HepG2 (cell line): Measurements from ENCODE around the gene CCDC142. TPM values are rescaled to one million over a fixed set of nuclear protein-coding genes. Genes with fewer than 3 reads are reported as not detected.

Experiments
- ADNP ChIP-seq: sonication (generic); formaldehyde crosslinking; IDR thresholded peaks from 2 replicates; pipeline ENCODE4 v1.4.0; 2020; ENCODE audit warnings: missing genetic modification reagents
- ARNTL ChIP-seq: sonication (generic); formaldehyde crosslinking; IDR thresholded peaks from 2 replicates; pipeline ENCODE4 v1.4.0; 2020; ENCODE audit warnings: mild to moderate bottlenecking, missing genetic modification reagents
- EZH2 ChIP-seq: conservative IDR thresholded peaks from 2 replicates; pipeline ENCODE4 v1.6.1; 2012; ENCODE audit warnings: mild to moderate bottlenecking, low read depth, low read length, moderate library complexity
- FOXK2 ChIP-seq: fragments of 450-650 bp; IDR thresholded peaks from 2 replicates; pipeline ENCODE4 v1.6.1; 2016
- GPBP1L1 ChIP-seq: sonication (generic); formaldehyde crosslinking; IDR thresholded peaks from 2 replicates; pipeline ENCODE4 v1.5.0; 2020; ENCODE audit warnings: mild to moderate bottlenecking, missing genetic modification reagents
- HMG20A ChIP-seq: IDR thresholded peaks from 2 replicates; pipeline ENCODE4 v1.6.1; 2016; ENCODE audit warnings: borderline replicate concordance
- LCORL ChIP-seq, 2 experiments: fragments of 450-650 bp in 1 of 2; sonication (generic) in 1 of 2; formaldehyde crosslinking in 1 of 2; IDR thresholded peaks; 2 replicates each; pipeline versions ENCODE4 v1.5.0 to v1.6.1; 2017 to 2020; ENCODE audit warnings: antibody characterized with exemption in 1 of 2, missing genetic modification reagents in 1 of 2
- MAZ ChIP-seq, 2 experiments: sonication (generic) in 1 of 2; formaldehyde crosslinking in 1 of 2; IDR thresholded peaks; 2 replicates each; pipeline versions ENCODE4 v1.5.0 to v1.6.1; 2012 to 2020; ENCODE audit warnings: low read depth in 2 of 2, mild to moderate bottlenecking in 2 of 2, borderline replicate concordance in 1 of 2, improper control_type of control experiment in 1 of 2, low read length in 1 of 2, missing genetic modification reagents in 1 of 2, moderate library complexity in 1 of 2
- MEF2D ChIP-seq: sonication (generic); formaldehyde crosslinking; IDR thresholded peaks from 2 replicates; pipeline ENCODE4 v1.5.1; 2020; ENCODE audit warnings: mild to moderate bottlenecking, missing genetic modification reagents
- NFRKB ChIP-seq: fragments of 450-650 bp; IDR thresholded peaks from 2 replicates; pipeline ENCODE4 v1.6.1; 2017
- PAX8 ChIP-seq: sonication (generic); formaldehyde crosslinking; IDR thresholded peaks from 2 replicates; pipeline ENCODE4 v1.8.0; 2022; ENCODE audit warnings: mild to moderate bottlenecking, missing genetic modification reagents, borderline replicate concordance
- PTBP1 ChIP-seq: fragments of 200-400 bp; formaldehyde crosslinking; IDR thresholded peaks from 2 replicates; pipeline ENCODE4 v1.6.1; 2018; ENCODE audit warnings: low read length, low read depth; ENCODE audit not compliant: poor library complexity, severe bottlenecking
- RFXAP ChIP-seq: sonication (generic); formaldehyde crosslinking; IDR thresholded peaks from 2 replicates; pipeline ENCODE4 v1.4.0; 2020; ENCODE audit warnings: missing genetic modification reagents, borderline replicate concordance
- SIN3A ChIP-seq: IDR thresholded peaks from 2 replicates; pipeline ENCODE4 v1.6.1; 2011; ENCODE audit warnings: low read depth, mild to moderate bottlenecking, control low read depth, low read length, borderline replicate concordance
- SMAD9 ChIP-seq: sonication (generic); formaldehyde crosslinking; IDR thresholded peaks from 2 replicates; pipeline ENCODE4 v1.5.1; 2020; ENCODE audit warnings: mild to moderate bottlenecking, missing genetic modification reagents
- TEAD3 ChIP-seq: optimal IDR thresholded peaks from 2 replicates; pipeline ENCODE3; 2016; ENCODE audit warnings: borderline replicate concordance
- ZNF160 ChIP-seq: sonication (generic); formaldehyde crosslinking; IDR thresholded peaks from 2 replicates; pipeline ENCODE4 v1.8.0; 2022; ENCODE audit warnings: mild to moderate bottlenecking, inconsistent platforms, missing genetic modification reagents
- ZNF274 ChIP-seq: sonication (generic); formaldehyde crosslinking; IDR thresholded peaks from 2 replicates; pipeline ENCODE4 v1.5.1; 2020; ENCODE audit warnings: mild to moderate bottlenecking, missing genetic modification reagents
- ZNF468 ChIP-seq: sonication (generic); formaldehyde crosslinking; IDR thresholded peaks from 2 replicates; pipeline ENCODE4 v1.8.0; 2022; ENCODE audit warnings: mild to moderate bottlenecking, moderate library complexity, missing genetic modification reagents
- ZNF567 ChIP-seq: sonication (generic); formaldehyde crosslinking; IDR thresholded peaks from 2 replicates; pipeline ENCODE4 v1.8.1; 2023; ENCODE audit warnings: mild to moderate bottlenecking, missing genetic modification reagents, borderline replicate concordance
- ZNF605 ChIP-seq: sonication (generic); formaldehyde crosslinking; IDR thresholded peaks from 2 replicates; pipeline ENCODE4 v1.8.0; 2022; ENCODE audit warnings: mild to moderate bottlenecking, missing genetic modification reagents
- ZNF674 ChIP-seq: sonication (generic); formaldehyde crosslinking; IDR thresholded peaks from 2 replicates; pipeline ENCODE4 v1.5.0; 2020; ENCODE audit warnings: low read depth, mild to moderate bottlenecking, missing genetic modification reagents
- ZNF839 ChIP-seq: sonication (generic); formaldehyde crosslinking; IDR thresholded peaks from 2 replicates; pipeline ENCODE4 v1.4.0; 2020; ENCODE audit warnings: missing genetic modification reagents, mild to moderate bottlenecking, borderline replicate concordance
- polyA plus RNA-seq, 8 experiments: library from polyadenylated mRNA; depleted of rRNA in 3 of 8; stranded (reverse) in 7 of 8; unstranded in 1 of 8; fragments of >200 nt; fragmentation: Illumina TruSeq in 4 of 8; extraction: Trizol in 4 of 8; gene quantifications; 2 replicates each; pipeline versions ENCODE4 v1.2.1 to v1.2.3, GENCODE V29; 2011 to 2016; ENCODE audit warnings: low read depth in 4 of 8, missing spikeins in 1 of 8, mixed read lengths in 1 of 8; ENCODE audit not compliant: insufficient read depth in 1 of 8
- total RNA-seq, 5 experiments: library from RNA; depleted of rRNA; stranded (reverse); fragments of >200 nt; fragmentation: Illumina TruSeq; extraction: Trizol; gene quantifications; 2 replicates each; pipeline ENCODE4 v1.2.3, GENCODE V29; 2016; ENCODE audit warnings: low read depth in 1 of 5
- TF ChIP-seq, protein P1 (sequence below): sonication (generic); formaldehyde crosslinking; IDR thresholded peaks from 2 replicates; pipeline ENCODE4 v1.4.0; 2020; ENCODE audit warnings: missing genetic modification reagents, borderline replicate concordance

Gene CCDC142
- total and polyA plus RNA-seq, 2 of the 13 experiments (the other 11 are each of a cell fraction or from before 2014, with no cell fraction given) = 14.7 to 30.4 TPM

GRCh38 chr2:74472086-74472944 is 10.5 kb downstream of the CCDC142 start, which contains the start of gene MRPL53 (continued):
- TF ChIP-seq, protein P1, sequence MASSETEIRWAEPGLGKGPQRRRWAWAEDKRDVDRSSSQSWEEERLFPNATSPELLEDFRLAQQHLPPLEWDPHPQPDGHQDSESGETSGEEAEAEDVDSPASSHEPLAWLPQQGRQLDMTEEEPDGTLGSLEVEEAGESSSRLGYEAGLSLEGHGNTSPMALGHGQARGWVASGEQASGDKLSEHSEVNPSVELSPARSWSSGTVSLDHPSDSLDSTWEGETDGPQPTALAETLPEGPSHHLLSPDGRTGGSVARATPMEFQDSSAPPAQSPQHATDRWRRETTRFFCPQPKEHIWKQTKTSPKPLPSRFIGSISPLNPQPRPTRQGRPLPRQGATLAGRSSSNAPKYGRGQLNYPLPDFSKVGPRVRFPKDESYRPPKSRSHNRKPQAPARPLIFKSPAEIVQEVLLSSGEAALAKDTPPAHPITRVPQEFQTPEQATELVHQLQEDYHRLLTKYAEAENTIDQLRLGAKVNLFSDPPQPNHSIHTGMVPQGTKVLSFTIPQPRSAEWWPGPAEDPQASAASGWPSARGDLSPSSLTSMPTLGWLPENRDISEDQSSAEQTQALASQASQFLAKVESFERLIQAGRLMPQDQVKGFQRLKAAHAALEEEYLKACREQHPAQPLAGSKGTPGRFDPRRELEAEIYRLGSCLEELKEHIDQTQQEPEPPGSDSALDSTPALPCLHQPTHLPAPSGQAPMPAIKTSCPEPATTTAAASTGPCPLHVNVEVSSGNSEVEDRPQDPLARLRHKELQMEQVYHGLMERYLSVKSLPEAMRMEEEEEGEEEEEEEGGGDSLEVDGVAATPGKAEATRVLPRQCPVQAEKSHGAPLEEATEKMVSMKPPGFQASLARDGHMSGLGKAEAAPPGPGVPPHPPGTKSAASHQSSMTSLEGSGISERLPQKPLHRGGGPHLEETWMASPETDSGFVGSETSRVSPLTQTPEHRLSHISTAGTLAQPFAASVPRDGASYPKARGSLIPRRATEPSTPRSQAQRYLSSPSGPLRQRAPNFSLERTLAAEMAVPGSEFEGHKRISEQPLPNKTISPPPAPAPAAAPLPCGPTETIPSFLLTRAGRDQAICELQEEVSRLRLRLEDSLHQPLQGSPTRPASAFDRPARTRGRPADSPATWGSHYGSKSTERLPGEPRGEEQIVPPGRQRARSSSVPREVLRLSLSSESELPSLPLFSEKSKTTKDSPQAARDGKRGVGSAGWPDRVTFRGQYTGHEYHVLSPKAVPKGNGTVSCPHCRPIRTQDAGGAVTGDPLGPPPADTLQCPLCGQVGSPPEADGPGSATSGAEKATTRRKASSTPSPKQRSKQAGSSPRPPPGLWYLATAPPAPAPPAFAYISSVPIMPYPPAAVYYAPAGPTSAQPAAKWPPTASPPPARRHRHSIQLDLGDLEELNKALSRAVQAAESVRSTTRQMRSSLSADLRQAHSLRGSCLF (CRISPR knock-in tag) = peak; percentile 39; the same call in 1 of the 2 replicates
- peak; percentile 97; the same call in 1 of the 2 replicates for TF ChIP-seq ZNF839 (CRISPR knock-in tag)
- peak; percentile 88 for TF ChIP-seq SIN3A
- TF ChIP-seq MEF2D (CRISPR knock-in tag) = peak; percentile 96
- peak; percentile 99 for TF ChIP-seq ZNF567 (CRISPR knock-in tag)
- TF ChIP-seq PAX8 = 0 out of 2 replicates have a peak, but pooled peaks have one; percentile 86
- TF ChIP-seq EZH2 = no peak
- no peak for TF ChIP-seq GPBP1L1 (CRISPR knock-in tag)
- TF ChIP-seq ZNF674 (CRISPR knock-in tag) = 0 out of 2 replicates have a peak, but pooled peaks have one; percentile 34
- peak; percentile 90; the same call in 1 of the 2 replicates for TF ChIP-seq SMAD9
- no peak for TF ChIP-seq MAZ (IDR thresholded peaks at IDR 0.05; ENCODE audit: borderline replicate concordance, low read depth, low read length)
- TF ChIP-seq MAZ (CRISPR knock-in tag; IDR thresholded peaks at IDR 0.05; ENCODE audit: low read depth) = peak; percentile 92
- peak; percentile 91 for TF ChIP-seq ZNF468
- TF ChIP-seq LCORL (IDR thresholded peaks at IDR 0.05) = no peak
- peak; percentile 89 for TF ChIP-seq LCORL (CRISPR knock-in tag; IDR thresholded peaks at IDR 0.05)
- TF ChIP-seq PTBP1 = peak; percentile 44
- no peak; the same call in 1 of the 2 replicates for TF ChIP-seq HMG20A (CRISPR knock-in tag)
- TF ChIP-seq ADNP (CRISPR knock-in tag) = no peak
- TF ChIP-seq ARNTL (CRISPR knock-in tag) = peak; percentile 47; the same call in 1 of the 2 replicates
- TF ChIP-seq ZNF274 (CRISPR knock-in tag) = peak; percentile 98
- TF ChIP-seq FOXK2 = no peak
- TF ChIP-seq ZNF605 (CRISPR knock-in tag) = peak; percentile 98
- TF ChIP-seq RFXAP (CRISPR knock-in tag) = peak; percentile 95; the same call in 1 of the 2 replicates
- TF ChIP-seq ZNF160 = peak; percentile 91
- TF ChIP-seq NFRKB = no peak
- TF ChIP-seq TEAD3 (CRISPR knock-in tag) = peak; percentile 73
